Measurements from ENCODE around the gene PHC2.

DNA sequence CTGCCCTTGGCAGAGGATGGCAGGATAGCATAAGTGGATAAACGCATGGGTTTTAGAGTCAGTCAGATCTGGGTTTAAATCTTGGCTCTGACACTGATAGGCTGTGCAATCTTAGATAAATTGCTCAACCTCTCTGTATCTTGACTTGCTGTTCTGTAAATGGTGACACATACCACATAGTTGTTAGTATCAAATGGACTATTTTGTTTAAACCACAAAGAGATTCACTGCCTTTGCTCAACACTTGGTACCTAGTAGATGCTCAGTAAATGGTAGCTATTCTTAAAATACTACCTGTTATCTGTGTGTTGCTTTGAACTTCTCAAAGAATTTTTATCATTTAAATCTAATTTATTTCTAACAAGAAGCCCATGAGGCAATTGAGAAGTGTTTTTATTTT lies 70.5 kb downstream of the PHC2 start:
- no peak for TF ChIP-seq POLR2A (IDR thresholded peaks at IDR 0.05)
- TF ChIP-seq, protein P1, sequence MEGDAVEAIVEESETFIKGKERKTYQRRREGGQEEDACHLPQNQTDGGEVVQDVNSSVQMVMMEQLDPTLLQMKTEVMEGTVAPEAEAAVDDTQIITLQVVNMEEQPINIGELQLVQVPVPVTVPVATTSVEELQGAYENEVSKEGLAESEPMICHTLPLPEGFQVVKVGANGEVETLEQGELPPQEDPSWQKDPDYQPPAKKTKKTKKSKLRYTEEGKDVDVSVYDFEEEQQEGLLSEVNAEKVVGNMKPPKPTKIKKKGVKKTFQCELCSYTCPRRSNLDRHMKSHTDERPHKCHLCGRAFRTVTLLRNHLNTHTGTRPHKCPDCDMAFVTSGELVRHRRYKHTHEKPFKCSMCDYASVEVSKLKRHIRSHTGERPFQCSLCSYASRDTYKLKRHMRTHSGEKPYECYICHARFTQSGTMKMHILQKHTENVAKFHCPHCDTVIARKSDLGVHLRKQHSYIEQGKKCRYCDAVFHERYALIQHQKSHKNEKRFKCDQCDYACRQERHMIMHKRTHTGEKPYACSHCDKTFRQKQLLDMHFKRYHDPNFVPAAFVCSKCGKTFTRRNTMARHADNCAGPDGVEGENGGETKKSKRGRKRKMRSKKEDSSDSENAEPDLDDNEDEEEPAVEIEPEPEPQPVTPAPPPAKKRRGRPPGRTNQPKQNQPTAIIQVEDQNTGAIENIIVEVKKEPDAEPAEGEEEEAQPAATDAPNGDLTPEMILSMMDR (IDR thresholded peaks at IDR 0.05): no peak

Measured in lower leg skin (tissue), 3 donors.